ENCODE measurements around the gene ZC3H12C.
"Not testable (repeated sequence)": the region's sequence is repeated elsewhere in the genome, so short reads cannot be mapped to it uniquely, and the experiment has no call there.

ZC3H12C gene

DNA sequence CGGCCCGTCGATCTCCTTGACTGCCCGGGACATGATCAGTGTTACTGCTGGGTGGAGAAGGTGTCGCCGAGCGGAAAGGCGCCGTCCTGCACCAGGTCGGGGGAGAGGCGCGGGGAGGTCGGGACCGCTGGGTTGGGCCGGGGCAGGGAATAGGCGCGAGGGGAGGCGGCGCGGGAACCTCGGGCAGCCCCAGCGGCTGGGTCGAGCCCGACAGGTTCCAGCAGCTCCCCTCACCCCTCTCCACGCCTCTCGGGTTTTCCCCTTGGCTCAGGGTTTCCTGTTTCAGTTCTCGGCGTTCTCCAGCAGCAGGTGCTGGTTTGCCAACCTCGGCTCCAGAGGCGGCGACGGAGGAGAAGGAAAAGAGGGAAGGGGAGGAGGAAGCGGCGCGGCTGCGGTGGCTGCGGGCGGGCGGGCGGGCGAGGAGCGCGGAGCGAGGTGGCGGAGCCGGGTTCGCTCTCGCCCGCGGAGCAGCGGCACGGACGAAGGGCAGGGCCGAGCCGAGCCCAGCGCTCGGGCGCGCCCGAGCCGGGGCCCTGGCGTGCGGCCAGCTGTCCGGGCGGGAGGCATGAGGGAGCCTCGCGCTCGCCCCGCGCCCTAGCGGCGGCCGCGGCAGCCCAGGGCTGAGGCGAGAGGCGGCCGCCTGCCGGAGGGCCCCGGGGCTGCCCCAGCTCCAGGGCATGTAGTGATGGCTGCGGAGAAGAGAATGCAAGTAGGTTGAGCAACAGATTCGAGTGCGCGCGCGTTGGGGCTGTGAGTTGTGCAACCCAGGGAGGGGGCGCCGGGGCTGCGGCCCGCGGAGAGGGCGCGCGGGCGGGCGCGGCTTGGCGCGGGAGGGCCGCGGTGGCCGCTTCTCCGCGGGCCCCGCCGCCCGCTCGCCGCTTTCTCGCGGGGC, at the start of gene ZC3H12C:
ZC3H12C (plus strand) TSS at position 878 of the 892 bp plus-strand sequence. CDS start 20 bp downstream, outside the sequence.
- DNase-seq: peak; percentile 42

DNA sequence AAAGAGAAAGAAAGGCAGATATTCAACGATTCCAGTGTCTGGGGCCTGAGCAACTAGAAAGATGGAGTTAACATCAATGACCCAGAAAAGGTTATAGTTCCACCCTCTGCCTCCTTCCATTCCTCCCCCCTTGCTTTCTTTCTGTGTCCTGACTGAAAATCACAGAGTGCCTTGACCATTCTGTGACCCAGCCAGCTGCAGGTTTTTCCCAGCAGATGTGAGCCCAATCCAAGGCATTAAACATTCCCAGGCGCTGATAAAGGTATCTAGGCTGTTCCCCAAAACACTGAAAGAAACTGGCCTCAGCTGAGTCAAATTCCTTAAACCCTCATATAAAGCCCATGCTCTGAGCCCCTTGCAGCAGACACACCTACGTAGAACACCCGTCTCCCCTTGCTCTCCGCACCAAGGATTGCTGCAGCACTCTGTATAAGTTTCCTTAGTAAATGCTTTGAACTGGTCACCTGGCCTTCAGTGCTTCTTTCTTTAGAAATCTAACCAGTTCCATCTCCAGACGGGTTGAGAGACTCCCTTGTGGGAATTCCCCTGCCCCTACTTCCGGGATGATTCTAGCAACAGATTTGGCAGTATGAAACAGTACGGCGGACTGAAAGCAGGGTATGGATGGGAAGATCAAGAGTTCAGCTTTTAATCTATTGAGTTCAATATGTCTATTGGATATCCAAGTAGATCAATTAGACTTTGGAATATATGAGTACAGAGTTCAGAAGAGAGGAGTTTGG, 48.8 kb upstream of the ZC3H12C start:
- no peak for DNase-seq

DNA sequence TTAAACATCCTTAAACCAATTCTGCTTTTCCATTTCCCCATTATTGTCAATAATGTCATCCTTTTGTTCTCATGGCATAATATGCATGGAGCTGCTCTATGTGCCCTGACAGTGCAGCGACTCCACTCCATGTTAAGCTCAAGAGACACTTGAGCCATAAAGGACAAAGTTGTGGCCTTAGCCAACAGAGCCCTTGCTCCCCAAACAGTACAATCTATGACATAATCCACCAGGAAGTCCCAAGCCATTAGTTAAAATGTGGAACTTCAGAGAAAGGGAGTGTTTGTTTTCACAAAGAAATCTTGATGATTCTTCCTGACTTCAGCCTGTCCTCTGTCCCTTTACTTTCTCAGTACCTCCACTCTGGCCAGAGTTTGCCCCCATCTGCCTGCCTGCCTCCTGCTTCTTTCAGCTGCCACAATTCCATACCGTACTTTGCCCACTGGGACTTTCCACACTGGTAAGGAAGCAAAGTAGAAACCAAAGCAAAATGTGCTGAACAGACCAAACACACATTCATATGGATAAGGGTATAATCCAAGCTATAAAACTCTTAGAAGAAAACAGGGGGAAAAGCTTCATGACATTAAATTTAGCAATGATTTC, 46.3 kb upstream of the ZC3H12C start:
- no peak for DNase-seq

DNA sequence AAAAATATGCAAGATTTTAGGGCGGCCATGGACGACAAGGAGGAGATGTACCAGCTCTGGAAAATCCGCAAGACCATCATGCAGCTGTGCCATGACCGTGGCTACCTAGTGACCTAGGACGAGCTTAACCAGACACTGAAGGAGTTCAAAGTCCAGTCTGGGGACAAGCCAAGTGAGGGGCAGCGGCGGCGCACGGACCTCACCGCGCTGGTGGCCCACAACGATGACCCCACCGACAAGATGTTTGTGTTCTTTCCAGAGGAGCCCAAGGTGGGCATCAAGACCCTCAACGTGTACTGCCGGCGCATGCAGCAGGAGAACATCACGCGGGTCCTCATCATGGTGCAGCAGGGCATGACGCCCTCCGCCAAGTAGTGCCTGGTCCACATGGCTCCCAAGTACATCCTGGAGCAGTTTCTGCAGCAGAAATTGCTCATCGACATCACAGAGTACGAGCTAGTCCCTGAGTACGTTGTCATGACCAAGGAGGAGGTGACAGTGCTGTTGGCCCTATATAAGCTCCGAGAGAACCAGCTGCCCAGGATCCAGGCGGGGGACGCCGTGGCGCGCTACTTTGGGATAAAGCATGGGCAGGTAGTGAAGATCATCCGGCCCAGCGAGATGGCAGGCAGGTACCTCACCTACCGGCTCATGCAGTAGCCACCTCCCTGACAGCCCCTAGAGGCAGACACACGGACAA, 43.5 kb upstream of the ZC3H12C start:
- DNase-seq: no peak

DNA sequence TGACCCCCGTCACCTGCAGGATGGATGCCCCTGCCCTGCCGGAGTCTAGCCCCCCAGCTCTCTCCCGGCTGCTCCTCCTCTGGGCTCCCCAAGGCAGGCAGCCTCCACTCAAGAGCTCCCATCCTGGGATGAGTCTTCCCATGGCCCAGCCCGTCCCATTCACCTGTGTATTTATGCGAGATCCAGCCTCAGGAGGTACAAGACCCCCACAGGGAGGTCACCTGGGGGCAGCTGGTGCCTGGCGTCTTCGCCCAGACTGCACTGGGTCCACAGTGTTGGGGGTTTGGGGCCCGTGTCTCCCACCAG, 43.0 kb upstream of the ZC3H12C start:
- DNase-seq: no peak

DNA sequence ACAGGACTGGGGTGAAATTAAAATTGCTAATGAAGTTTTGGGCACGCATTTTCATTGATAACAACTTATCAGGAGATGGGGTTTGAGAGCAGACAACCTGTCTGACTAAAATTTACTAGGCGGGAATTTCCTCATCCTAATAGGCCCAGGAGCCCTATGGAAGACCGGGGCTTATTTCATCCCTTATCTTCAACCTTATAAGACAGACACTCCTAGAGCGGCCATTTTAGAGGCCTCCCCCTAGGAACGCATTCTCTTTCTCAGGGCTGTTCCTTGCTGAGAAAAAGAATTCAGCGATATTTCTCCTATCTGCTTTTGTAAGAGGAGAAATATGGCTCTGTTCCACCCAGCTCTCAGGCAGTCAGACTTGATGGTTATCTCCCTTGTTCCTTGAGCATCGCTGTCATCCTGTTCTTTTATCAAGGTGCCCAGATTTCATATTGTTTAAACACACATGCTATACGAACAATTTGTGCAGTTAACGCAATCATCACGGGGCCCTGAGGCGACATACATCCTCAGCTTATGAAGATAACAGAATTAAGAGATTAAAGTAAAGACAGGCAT, 39.3 kb upstream of the ZC3H12C start:
- no peak for DNase-seq

DNA sequence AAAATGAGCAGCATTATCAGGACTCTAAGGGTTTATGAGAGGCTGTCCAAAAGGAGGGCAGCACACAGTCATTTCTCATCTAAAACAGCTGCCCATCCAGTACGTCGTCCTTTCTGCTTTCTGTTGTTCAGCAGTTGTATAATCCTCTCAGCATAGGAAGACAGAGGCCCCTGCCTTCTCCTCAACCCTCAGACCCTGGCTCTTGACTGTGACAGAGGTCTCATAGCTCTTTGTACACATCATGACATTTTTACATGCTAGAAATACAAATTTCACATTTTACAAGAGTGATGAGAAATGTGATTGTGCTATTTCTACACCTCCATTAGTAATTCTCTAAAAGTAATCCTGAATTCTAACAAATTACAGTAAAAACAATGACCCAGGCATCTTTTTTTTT, 36.2 kb upstream of the ZC3H12C start:
- DNase-seq: no peak

DNA sequence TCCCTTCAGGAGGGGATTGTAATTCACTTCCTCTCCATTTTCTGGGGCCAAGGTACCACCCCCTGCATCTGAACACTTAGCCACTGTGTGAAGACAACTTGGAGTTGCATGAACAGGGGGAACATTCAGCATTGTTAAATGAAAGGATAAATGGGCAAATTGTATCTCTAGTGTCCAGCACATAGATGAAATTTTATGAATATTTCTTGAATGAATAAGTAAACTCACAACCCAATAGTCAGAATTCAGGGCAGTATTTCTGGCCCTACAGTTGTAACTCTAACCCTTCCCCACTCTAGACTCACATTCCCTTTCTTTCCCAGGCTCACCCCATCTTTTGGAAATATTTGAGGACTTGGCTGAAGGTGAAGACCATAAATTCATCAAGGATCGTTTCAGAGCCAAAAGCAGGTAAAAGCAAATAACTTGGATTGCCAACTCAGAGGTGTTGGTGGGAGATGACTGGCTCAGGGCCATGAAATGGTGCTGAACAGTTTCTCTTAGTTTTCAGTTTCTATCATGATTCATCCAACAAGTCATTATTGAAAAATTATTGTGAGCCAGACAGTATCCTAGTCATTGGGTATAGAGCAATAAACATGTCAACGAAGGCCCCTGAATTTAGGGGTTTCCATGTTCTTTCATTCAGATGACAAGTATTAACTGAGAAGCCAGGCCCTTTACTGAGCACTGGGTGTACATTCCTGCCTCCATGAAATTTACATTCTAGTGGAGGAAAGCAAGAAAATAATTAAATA, 33.3 kb upstream of the ZC3H12C start:
- no peak for DNase-seq

DNA sequence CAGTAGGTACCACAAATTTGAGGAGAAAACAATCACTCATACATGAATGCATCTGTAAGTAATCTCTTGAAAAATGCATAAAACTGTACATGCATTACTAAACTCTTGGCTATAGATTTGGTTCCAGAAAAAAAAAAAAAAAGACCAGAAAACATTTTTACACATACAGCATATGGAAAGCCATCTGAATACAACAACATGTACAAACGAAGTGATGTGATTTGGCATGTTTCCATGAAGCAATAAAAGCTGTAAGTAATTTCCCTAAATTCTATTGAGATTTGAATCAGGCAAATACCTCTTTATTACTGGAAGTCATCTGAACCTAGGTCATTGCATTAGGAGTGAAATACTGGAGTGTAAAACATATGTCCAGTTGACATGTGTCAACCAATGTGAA, 31.9 kb upstream of the ZC3H12C start:
- DNase-seq: no peak

DNA sequence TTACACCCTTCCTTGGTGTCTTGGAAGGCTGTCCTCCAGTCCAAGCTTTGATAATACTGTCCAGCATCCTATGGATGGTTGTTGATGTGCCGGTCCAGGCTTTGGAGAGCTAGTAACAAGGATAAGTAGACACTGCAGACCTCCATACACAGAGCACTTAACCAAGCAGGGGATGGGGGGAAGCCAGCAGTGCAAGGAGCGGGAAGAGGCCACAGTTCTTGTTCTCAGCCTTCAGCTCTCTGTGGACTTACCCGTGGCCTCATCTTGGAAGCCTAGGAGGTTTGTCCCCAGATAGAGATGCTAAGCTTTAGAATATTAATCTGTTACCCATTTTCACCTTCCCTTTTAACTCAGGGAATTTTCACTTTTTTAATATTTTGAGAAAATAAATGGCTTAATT, 30.9 kb upstream of the ZC3H12C start:
- DNase-seq: no peak

DNA sequence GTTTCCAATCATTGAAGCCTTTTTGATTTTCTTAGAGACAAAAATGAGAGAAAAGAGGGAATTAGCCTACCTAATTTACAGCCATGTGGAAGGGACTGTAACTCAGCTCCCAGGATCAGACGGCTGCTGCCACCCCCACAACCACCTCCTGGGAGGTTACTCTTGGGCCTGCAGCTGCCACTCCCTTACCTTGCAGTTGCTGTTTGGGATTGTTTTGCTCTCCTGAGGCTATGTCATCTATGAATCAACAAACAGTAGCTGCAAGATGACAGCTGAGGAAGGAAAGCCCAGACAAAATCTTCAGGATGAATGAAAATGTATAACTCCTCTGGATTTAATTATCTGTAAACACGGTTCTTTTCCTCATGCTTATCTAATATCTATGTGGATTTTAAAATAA, 28.0 kb upstream of the ZC3H12C start:
- DNase-seq: no peak

DNA sequence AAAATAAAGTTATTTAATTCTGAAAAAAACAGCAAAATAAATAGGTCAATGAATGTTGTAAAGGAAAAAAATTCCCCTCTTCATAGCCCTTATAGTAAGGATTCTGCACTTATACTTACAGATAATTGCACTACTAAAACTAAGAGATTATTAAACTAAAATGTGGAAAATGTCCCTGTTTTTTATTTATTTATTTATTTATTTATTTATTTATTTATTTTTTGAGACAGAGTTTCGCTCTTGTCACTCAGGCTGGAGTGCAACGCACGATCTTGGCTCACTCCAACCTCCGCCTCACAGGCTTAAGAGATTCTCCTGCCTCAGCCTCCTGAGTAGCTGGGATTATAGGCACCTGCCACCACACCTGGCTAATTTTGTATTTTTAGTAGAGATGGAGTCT, 25.2 kb upstream of the ZC3H12C start:
- DNase-seq: not testable (repeated sequence)

DNA sequence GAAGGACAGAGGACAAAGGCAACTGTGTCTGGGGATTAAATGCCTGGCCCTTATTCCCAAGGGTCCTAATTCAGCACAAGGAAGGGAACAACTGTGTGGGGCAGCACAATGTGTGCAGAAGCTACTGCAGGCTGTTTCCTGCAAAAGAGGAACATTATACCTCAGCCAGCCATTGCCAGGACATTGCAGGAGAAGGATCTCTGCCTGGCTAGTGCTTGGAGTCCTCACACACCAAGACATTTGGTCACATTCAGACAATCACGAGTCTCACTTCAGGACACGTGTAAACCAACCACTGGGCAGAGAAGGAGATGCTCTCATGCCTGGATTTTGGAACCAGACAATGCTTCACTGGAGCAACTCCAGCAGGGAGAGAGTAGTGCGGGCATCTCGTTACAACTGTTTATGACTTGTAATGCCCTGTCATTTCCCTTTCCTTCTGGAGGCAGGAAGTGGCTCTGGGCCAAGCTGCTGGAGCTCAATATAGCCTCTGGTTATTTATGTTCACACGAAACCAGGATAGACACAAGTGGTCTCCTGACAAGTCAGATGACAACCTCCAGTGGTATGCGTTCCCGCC, 23.9 kb upstream of the ZC3H12C start:
- no peak for DNase-seq

DNA sequence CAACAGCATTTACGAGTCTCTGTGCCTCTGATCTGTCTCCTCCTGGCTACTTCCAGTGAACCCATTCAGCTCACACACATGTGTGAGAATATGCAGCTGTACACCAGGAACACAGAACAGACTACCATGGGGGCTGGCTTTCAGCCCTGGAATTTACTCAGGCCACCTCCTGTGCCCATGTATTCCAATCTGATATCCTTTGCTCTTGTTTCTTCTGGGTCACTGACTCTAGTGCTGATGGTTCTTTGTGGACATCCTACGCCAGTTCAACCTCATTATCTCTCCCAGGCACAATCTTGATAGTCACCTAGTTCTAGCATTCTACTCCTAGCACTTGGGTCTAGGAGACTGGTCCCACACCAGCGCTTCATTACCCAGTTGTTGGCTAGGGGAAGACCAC, 23.0 kb upstream of the ZC3H12C start:
- no peak for DNase-seq

DNA sequence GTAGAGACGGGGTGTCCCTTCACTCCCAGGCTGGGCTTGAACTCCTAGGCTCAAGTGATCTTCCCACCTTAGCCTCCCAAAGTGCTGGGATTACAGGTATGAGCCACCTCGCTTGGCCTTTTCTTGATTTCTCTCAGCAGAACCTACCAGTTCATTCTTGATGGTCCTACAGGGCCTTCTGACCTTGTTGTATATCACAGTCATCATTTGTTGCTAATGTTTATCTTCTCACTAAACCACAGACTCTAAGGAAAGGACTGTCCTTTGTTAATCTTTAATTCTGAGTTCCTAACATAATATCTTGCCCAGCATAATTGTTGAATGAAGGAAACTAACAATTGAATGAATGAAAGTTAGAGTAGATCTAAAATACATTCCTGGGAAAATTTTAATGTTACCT, 22.0 kb upstream of the ZC3H12C start:
- no peak for DNase-seq

DNA sequence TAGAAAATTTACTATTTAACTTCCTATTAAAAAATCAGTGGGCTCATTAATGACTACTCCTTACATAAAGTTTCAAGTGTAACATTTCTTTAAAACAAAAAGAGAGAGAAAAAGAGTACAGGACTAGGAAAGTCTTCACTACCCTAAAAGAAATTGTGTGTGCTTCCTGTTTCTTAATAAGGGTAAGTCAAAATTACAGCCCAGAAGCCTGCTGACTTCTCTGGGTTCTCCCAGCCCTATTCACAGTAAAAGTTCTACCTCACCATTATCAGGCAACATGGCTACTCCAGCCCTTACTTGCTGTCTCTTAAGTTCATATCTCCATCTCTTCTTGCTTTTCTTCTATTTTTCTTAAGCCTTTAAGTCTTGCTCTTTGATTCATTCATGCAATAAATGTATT, 20.3 kb upstream of the ZC3H12C start:
- DNase-seq: no peak

DNA sequence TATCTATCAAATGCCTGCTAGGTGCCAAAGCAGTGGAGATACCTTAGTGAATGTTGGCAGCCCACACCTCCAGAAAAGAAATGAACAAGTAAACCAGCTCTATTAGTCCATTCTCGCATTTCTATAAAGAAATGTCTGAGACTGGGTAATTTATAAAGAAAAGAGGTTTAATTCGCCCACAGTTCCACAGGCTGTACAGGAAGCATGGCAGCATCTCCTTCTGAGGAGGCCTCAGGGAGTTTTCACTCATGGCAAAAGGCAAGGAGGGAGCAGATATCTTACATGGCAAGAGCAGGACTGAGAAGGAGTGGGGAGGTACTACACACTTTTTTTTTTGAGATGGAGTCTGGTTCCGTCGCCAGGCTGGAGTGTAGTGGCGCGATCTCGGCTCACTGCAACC, 18.7 kb upstream of the ZC3H12C start:
- DNase-seq: no peak

DNA sequence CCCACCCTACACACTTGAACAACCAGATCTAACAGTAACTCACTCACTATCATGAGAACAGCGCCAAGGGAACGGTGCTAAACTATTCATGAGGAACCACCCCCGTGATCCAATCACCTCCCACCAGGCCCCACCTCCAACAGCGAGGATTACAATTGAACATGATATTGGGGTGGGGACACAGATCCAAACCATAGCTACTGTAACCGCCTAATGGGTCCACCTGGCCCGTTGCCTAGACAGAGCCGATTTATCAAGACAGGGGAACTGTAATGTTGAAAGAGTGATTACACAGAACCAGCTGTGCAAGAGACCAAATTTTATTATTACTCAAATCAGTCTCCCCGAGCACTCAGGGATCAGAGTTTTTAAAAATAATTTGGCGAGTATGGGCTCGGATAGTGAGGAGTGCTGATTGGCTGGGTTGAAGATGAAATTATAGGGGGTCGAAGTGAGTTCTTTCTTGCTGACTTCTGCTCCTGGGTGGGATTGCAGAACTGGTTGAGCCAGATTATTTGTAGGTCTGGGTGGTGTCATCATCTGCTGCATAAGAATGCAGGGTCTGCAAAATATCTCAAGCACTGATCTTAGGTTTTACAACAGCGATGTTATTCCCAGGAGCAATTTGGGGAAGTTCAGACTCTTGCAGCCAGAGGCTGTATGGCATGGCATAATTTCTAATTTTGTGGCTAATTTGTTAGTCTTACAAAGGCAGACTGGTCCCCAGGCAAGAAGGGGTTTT, 17.9 kb upstream of the ZC3H12C start:
- DNase-seq: no peak

DNA sequence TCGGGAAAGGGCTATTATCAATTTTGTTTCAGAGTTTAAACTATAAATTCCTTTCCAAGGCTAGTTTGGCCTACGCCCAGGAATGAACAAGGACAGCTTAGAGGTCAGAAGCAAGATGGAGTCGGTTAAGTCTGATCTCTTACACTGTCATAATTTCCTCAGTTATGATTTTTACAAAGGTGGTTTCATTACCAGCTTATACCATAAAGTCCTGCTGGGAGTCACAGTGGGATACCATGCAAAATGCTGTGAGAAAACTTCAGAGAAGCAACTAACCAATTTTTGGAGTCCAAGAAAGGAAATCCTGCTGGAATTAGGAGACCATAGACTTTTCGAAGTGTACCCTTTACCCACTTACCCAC, 17.4 kb upstream of the ZC3H12C start:
- DNase-seq: no peak

DNA sequence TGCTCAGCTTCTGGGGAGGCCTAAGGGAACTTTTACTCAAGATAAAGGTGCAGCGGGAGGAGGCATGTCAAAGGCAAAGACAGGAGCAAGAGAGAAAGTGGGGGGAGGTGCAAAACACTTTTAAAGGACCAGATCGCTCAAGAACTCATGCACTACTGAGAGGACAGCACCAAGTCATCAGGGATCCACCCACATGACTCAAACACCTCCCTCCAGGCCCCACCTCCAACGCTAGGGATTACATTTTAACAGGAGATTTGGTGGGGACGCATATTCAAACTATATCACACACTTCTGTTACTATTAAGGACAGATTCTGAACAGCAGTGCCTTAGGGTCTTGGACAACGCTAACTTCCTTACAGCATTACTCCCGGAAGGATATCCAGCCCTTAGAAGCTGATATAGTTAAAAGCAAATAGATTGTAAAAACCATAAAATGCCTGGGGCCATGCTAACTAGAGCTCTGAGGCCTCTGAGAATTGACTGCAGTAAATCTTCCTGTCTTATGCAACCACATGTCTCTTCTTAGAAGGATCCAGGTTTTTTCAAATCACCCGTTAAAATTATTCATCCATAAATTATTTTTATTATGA, 16.7 kb upstream of the ZC3H12C start:
- no peak for DNase-seq

DNA sequence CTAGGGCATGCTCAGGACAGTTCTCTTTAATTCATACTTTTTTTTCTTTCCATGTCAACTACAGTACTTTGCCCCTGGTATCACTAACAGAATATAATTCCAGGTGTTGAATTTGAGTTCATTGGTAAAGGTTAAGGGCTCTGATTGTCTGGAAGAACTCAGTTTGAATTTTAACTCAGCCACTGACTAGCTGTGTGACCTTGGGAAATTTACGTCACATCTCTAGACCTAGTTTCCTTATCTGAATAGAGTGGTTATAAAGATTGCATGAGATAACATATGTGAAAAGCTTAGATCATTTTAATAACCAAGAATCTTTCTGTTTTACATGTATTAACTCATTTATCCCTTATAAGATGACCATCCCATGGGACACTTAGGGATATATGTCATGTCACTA, 15.8 kb upstream of the ZC3H12C start:
- no peak for DNase-seq
